DMS 273 (cell line): Measurements from ENCODE around the gene PGD.
A peak's percentile ranks its signal among the peaks of the same experiment; 100 is the strongest.
"Not testable (repeated sequence)": the region's sequence is repeated elsewhere in the genome, so short reads cannot be mapped to it uniquely, and the experiment has no call there.

Experiments used
- DNase-seq: peaks from one replicate; lab custom pipeline; 2025; ENCODE audit not compliant: unreplicated experiment; lab: John Stamatoyannopoulos, UW

Gene PGD

DNA sequence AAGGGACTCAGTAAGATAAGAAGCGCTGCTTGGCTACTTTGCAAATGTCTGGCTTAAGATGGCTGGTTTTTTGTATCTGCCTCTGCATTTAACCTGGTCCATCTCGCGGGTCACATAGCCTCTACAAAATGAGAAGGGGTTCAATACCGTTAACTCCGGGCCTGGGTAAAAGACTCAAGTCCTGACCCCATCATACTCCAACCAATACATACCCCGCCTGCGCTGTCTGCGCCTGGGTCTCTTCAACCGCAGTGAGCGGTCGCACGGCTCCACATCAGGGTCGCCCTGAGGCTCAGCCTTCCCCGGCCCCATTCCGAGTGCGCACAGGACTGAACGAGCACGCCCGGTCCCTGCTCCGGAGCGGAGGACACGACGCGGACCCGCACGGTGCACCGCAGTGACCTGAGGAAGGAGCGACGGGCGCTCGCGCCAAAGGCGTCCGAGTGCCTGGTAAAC, 558 bp upstream of the PGD start:
- DNase-seq = no peak

DNA sequence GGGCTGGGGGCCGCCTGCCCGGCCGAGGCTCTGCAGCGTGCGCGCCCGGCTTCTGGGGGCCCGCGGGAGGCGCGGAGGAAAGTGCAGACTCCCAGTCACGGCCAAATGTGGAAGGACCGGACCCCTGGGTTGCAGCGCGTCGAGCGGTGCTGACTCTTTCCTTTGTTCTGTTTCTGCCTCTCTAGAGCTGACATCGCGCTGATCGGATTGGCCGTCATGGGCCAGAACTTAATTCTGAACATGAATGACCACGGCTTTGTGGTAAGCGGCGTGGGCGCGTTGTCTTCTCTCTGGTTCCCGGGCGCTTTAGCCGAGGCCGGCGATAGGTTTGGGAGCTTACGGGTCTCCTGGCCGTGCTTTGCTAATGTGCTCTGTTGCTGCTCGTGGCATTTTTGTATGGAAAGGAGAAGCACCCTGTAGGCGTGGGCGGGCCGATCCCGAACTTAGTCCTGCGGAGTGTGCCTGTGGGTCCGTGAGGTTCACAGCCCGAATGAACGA, 629 bp downstream of the PGD start:
- DNase-seq = peak; percentile 71

DNA sequence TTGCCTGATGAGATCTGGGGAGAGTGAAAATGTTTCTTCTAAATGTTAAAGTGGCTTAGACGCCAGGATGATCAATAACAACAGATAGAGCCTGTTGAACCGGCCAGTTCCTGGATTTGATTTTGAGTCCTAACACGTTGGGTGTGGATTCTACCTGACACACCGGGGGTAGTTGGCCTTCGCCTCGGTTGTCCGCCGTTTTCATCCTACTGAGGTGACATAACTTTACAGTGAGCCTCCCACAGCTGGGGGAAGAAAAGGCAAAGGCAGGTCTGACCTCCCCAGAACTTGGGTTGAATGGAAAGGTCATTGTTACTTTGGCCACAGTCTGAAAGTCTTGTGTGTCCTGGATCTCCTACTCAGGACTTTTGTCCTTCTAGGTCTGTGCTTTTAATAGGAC, 1.1 kb downstream of the PGD start:
- no peak for DNase-seq

- no peak for DNase-seq
These were observed 2.4 kb downstream of the PGD start for GRCh38 chr1:10401281-10401680.

DNA sequence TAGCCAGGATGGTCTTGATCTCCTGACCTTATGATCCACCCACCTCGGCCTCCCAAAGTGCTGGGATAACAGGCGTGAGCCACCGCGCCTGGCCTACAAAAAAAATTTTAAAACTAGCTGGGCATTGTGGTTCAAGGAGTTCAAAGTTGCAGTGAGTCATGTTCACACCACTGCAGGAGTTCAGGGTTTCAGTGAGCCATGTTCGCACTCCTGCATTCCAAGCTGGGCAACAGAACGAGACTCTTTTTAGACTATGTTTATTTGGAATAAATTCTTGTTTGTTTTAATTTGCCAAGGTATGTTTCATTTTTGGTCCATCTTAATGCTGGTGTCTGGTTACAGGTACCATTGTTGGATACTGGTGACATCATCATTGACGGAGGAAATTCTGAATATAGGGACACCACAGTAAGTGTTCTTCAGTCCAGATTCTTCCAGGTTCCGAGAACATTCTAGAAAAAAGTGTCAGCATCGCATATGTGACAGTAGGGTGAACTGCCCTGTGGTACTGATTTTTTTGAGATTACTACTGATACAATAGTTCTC, 3.9 kb downstream of the PGD start:
- no peak for DNase-seq

DNA sequence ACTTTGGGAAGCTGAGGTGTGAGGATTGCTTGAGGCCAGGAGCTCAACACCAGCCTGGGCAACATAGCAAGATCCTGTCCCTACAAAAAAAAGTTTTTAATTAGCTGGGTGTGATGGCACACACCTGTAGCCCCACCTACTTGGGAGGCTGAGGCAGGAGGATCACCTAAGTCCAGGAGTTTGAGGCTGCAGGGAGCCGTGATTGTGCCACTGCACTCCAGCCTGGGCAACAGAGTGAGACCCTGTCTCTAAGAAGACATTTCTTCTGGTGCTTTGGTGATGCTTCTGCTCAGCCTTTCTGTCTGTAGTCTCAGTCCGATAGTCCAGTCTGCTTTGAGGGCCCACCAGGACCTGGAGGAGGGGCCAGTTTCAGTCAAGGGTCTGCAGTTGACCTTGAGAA, 8.3 kb downstream of the PGD start:
- no peak for DNase-seq

DNA sequence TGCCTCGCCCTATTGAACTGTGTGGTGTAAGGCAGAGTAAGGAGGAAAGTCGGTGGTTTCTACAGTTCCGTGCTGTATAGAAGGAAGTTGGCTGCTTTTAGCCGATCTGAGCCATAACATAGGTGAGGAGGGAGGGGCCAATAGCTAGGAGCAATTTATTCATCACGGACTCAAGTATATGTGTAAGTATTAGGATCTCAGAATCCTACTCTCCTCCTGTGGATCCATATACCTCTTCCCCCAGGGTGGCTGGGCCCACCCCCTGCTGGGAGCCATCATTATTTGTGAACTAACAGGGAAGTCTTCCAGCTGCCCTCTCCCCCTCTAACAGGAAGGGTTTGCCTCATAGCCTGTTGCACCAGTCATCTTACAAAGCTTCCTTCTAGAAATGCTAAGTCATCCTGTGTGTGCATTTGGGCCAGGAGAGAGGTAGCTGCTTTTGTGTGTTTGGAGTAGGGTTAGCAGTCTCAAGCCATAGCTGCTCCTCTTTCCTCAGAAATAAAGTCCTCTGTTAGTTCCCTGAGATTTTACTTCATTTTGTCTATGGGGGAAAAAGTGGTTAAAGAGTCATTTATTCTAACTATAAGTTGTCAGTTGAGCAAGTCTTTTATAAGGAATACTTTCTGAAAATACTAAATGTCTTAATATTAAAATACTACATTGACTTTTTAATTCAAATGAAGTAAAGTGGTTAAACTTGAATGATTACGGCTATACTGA, 16.5 kb downstream of the PGD start:
- no peak for DNase-seq

DNA sequence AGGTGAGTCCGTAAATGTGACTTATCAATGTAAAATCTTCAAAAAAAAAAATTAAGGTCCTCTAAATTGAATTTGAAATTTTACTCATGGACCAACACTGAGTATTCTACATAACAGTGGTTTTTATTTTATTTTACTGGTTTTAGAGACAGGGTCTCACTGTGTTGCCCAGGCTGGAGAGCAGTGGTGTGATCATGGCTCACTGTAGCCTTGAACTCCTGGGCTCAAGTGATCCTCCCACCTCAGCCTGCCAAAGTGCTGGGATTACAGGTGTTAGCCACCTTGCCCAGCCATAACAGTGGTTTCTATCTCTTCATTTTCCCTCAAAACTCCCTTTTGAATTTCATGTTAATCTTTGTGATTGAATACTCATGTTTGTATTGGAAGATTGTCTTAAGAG, 17.1 kb downstream of the PGD start:
- not testable (repeated sequence) for DNase-seq

DNA sequence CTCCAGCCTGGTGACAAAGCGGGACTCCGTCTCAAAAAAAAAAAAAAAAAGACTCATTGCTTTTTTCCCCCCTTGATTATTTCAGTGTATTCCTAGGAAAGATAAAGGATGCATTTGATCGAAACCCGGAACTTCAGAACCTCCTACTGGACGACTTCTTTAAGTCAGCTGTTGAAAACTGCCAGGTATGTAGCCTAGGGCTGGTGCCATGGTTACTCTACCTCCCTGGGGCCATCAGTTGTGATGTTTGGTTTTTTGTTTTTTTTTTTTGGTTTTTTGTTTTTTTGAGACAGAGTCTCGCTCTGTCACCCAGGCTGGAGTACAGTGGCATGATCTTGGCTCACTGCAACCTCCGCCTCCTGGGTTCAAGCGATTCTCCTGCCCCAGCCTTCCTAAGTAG, 19.9 kb downstream of the PGD start:
- DNase-seq = not testable (repeated sequence)

DNA sequence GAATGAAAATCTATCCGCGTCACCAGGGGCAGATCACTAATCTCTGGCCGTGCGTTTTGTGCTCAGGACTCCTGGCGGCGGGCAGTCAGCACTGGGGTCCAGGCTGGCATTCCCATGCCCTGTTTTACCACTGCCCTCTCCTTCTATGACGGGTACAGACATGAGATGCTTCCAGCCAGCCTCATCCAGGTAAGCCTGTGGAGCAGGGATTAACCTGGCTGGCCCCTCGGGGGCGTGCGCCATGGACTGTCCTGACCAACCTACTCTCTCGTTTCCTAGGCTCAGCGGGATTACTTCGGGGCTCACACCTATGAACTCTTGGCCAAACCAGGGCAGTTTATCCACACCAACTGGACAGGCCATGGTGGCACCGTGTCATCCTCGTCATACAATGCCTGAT, 20.5 kb downstream of the PGD start:
- no peak for DNase-seq

GRCh38 chr1:10421637-10422036, 22.8 kb downstream of the PGD start:
- DNase-seq = no peak

GRCh38 chr1:10424034-10424433, 25.2 kb downstream of the PGD start:
- DNase-seq = peak; percentile 41

DNA sequence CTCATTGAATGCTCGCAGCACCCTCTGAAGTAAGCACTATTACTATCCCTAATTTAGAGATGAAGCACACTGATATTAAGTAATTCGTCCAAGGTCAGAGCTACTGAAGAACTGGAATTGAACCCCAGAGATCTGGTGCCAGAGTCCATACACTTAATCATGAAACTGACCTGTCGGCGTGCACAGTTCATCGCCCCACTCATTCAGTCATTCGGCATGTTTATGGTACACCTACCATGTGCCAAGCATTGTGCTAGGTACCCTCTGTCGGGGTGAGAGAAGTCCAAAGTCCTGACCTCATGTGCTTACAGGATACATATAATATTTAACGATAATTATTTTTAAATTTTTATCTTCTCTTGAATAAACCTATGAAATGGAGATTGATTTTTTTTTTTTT, 25.8 kb downstream of the PGD start:
- DNase-seq = no peak

- not testable (repeated sequence) for DNase-seq
These were observed 27.1 kb downstream of the PGD start for GRCh38 chr1:10425826-10426534.

DNA sequence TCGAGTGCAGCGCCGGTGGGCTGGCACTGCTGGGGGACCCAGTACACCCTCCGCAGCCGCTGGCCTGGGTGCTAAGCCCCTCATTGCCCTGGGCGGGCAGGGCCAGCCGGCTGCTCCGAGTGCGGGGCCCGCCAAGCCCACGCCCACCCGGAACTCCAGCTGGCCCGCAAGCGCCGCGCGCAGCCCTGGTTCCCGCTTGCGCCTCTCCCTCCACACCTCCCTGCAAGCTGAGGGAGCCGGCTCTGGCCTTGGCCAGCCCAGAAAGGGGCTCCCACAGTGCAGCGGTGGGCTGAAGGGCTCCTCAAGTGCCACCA, 27.6 kb downstream of the PGD start:
- not testable (repeated sequence) for DNase-seq

- DNase-seq = no peak
These were observed 30.1 kb downstream of the PGD start for GRCh38 chr1:10428984-10429383.

DNA sequence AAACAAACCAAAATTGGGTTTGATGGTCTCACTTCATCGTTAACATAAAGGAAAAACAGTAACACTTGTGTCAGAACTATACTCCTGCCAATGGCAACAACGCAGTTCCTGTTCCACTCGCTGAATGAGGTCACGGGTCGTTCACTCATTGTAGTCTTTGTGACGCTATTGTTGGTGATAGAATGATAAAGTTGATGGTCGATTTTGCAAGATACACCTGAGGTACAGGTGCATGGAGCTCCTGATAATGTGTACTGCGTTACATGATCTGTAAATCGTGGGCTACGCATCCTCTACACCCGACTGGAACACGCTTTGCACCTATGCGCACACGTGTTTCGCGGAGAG, 31.0 kb downstream of the PGD start:
- DNase-seq = no peak

DNA sequence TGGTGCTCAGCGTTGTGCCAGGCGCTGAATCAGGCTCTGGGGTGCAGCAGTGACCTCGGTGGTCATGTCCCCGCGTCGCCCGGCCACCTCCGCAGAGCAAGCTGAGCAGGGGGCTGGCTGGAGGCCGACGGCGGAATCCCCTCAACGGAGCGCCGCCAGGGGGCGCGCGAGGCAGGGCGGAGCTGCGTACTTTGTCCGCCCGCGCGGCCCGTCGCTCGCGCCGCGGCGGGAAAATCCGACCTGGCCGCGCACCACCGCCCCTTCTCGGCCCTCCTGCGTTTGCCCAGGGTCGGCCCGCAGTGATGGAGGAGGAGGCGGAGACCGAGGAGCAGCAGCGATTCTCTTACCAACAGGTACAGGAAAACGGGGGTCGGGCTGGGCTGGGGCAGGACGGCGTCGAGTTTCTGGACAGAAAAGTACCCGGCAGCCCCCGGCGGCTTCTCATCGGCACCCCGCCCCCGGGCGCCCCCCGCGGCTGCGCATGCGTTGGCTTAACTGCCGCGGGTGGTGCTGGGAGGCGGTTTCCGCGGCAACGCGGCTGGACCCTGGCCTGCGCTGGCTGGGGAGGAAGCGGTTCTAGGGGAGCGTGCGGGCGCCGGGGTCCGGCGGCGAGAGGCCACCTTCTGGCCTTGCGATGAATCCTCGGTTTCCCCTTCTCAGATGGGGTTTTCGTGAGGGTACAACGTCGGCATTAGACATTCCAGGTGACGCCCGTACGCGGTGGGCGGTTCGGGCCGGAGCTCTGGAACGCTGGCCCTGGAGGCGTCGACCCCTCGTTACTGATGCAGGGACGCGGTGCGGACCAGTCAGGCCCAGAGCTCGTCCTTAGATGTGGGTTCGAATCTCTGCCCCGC, 31.6 kb downstream of the PGD start, which contains the start of gene CENPS:
CENPS (plus strand) TSS at position 218 of the 854 bp plus-strand sequence; CDS start at position 303, 85 bp downstream.
- peak; percentile 97 for DNase-seq

- peak; percentile 73 for DNase-seq
These were observed 32.3 kb downstream of the PGD start for GRCh38 chr1:10431070-10431730.

- DNase-seq = no peak
These were observed 34.2 kb downstream of the PGD start for GRCh38 chr1:10432910-10433700.
